ENCODE data around the gene NOP9. TPM values are rescaled to one million over a fixed set of nuclear protein-coding genes. Genes with fewer than 3 reads are reported as not detected.
"Not testable (repeated sequence)": the region's sequence is repeated elsewhere in the genome, so short reads cannot be mapped to it uniquely, and the experiment has no call there.

NOP9 gene
- total RNA-seq, 1 experiment from 2014 or later = 33.0 TPM

DNA sequence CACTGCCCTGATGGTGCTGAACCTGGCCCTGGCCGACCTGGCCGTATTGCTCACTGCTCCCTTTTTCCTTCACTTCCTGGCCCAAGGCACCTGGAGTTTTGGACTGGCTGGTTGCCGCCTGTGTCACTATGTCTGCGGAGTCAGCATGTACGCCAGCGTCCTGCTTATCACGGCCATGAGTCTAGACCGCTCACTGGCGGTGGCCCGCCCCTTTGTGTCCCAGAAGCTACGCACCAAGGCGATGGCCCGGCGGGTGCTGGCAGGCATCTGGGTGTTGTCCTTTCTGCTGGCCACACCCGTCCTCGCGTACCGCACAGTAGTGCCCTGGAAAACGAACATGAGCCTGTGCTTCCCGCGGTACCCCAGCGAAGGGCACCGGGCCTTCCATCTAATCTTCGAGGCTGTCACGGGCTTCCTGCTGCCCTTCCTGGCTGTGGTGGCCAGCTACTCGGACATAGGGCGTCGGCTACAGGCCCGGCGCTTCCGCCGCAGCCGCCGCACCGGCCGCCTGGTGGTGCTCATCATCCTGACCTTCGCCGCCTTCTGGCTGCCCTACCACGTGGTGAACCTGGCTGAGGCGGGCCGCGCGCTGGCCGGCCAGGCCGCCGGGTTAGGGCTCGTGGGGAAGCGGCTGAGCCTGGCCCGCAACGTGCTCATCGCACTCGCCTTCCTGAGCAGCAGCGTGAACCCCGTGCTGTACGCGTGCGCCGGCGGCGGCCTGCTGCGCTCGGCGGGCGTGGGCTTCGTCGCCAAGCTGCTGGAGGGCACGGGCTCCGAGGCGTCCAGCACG lies 16.4 kb downstream of the NOP9 start:
- DNase-seq = no peak
- no peak overlapping the region for H3K27ac ChIP-seq
- H3K27me3 ChIP-seq = no peaks in the 10 kb centered on the region
- H3K36me3 ChIP-seq = no peaks in the 10 kb centered on the region
- H3K4me1 ChIP-seq = no peaks in the 10 kb centered on the region
- no peak overlapping the region for H3K4me3 ChIP-seq
- H3K9me3 ChIP-seq (replicated peaks) = no peaks in the 10 kb centered on the region

- DNase-seq = no peak
- Histone ChIP-seq H3K27me3 (no peaks in the 10 kb centered on the region), H3K4me3 (no peak overlapping the region), H3K9me3 (replicated peaks) (no peaks in the 10 kb centered on the region), H3K4me1 (no peaks in the 10 kb centered on the region), H3K27ac (no peak overlapping the region), H3K36me3 (no peaks in the 10 kb centered on the region)
These were observed 16.9 kb downstream of the NOP9 start for GRCh38 chr14:24316597-24316950.

- 0 out of 2 replicates have a peak, but pooled peaks cover 4% of the 10 kb centered on the region for H3K27me3 ChIP-seq
- H3K36me3 ChIP-seq = no peaks in the 10 kb centered on the region
- H3K9me3 ChIP-seq (replicated peaks) = no peaks in the 10 kb centered on the region
- no peak overlapping the region for H3K27ac ChIP-seq
- no peaks in the 10 kb centered on the region for H3K4me1 ChIP-seq
- no peak for DNase-seq
- H3K4me3 ChIP-seq = no peak overlapping the region
These were observed 17.7 kb downstream of the NOP9 start for GRCh38 chr14:24317141-24317928.

DNA sequence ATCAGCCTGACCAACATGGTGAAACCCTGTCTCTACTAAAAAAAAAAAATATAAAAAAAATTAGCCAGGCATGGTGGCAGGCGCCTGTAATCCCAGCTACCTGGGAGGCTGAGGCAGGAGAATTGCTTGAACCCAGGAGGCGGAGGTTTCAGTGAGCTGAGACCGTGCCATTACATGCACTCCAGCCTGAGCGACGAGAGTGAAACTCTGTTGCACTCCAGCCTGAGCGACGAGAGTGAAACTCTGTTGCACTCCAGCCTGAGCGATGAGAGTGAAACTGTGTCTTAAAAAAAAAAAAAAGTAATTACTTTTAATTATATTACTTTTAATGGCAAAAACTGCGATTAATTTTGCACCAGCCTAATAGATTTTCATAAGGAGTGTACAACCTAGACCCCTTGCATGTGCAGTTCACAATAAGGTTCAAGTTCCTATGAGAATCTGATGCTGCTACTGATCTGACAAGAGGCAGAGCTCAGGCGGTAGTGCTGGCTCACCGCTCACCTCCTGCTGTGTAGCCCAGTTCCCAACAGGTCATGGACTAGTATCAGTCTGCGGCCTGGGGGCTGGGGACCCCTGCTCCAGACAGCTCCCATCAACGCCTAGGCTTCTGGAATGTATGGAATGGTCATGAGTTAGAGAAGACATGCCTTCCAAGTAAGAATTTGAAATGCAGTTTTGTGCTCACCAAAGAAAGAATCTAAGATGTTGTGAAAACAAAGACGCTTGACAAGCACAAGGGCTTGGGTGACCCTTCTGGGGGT lies 21.7 kb downstream of the NOP9 start:
- no peak overlapping the region for H3K27ac ChIP-seq
- H3K36me3 ChIP-seq = no peaks in the 10 kb centered on the region
- no peak for DNase-seq
- H3K4me3 ChIP-seq = no peak overlapping the region
- no peaks in the 10 kb centered on the region for H3K4me1 ChIP-seq
- H3K27me3 ChIP-seq = peaks cover 20% of the 10 kb centered on the region
- H3K9me3 ChIP-seq (replicated peaks) = no peaks in the 10 kb centered on the region

DNA sequence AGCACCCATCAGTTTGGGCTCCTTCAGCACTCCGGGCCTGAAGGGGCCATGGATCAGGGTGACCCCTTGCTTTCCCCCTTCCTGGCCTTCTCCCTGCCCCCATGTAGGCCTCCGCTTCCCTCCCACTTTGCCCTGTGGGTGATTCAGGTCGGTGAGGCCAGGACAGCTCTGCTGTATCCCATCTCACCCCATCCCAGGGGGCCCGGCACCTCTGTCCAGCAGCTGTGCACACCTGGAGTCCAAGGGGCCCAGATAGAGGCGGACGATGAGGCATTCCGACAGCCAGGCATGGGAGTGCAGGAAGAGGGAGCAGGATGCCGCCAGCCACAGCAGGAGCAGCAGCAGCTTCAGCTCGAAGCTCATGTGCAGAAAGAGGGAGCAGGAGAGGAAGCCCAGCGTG lies 23.0 kb downstream of the NOP9 start:
- no peaks in the 10 kb centered on the region for H3K9me3 ChIP-seq (replicated peaks)
- H3K4me1 ChIP-seq = no peaks in the 10 kb centered on the region
- no peak overlapping the region for H3K4me3 ChIP-seq
- H3K27me3 ChIP-seq = peaks cover 20% of the 10 kb centered on the region
- H3K36me3 ChIP-seq = no peaks in the 10 kb centered on the region
- no peak overlapping the region for H3K27ac ChIP-seq
- no peak for DNase-seq

DNA sequence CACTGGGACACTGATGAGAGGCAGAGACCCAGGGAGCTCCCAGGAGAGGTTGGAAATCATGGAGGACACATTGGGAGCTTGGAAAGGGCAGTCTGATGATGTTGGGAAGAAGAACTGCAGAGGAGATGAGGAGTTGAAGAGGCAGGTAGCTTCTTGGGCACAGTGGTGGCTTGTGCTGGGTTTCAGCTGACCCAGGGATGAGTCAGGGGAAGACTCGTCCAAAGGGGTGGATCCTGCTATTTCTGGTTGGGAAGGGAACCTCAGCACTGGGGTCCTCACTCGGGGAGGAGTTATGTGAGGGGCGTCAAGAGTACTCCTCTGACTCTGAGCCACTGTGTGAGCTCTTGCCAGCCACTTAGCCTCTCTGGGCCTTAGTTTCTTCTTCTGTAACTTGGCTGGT lies 23.7 kb downstream of the NOP9 start:
- DNase-seq = no peak
- Histone ChIP-seq H3K27me3 (peaks cover 20% of the 10 kb centered on the region), H3K27ac (no peak overlapping the region), H3K36me3 (no peaks in the 10 kb centered on the region), H3K4me1 (no peaks in the 10 kb centered on the region), H3K9me3 (replicated peaks) (no peaks in the 10 kb centered on the region), H3K4me3 (no peak overlapping the region)

- Histone ChIP-seq H3K4me3 (no peak overlapping the region), H3K9me3 (replicated peaks) (no peaks in the 10 kb centered on the region), H3K36me3 (no peaks in the 10 kb centered on the region), H3K4me1 (no peaks in the 10 kb centered on the region), H3K27ac (no peak overlapping the region), H3K27me3 (peaks cover 20% of the 10 kb centered on the region)
- no peak for DNase-seq
These were observed 24.4 kb downstream of the NOP9 start for GRCh38 chr14:24324024-24324423.

DNA sequence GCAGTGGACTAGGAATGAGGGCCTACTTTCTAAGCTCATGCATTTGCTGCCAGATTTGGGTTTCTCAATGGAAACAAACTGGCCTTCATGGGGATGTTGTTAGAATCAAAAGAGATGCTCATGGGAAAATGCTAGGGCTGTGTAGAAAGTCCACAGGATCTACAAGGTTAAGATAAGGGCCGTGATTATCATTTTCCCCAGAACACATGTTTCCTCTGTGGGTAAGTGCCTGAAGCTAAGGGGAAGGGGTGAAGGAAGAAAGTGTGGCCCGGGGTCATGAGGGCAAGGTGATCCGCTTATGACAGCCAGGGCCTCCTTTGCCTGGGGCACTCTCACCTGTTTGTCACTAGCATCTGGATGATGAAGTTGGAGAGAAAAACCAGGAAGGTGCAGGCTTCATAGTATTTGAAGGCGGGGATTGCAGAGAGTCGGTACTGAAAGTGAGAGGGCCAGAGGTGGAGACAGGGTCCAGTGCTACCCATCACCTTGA lies 25.4 kb downstream of the NOP9 start:
- no peaks in the 10 kb centered on the region for H3K9me3 ChIP-seq (replicated peaks)
- no peak for DNase-seq
- H3K27me3 ChIP-seq = peaks cover 20% of the 10 kb centered on the region
- H3K4me1 ChIP-seq = no peaks in the 10 kb centered on the region
- no peaks in the 10 kb centered on the region for H3K36me3 ChIP-seq
- no peak overlapping the region for H3K4me3 ChIP-seq
- H3K27ac ChIP-seq = no peak overlapping the region

DNA sequence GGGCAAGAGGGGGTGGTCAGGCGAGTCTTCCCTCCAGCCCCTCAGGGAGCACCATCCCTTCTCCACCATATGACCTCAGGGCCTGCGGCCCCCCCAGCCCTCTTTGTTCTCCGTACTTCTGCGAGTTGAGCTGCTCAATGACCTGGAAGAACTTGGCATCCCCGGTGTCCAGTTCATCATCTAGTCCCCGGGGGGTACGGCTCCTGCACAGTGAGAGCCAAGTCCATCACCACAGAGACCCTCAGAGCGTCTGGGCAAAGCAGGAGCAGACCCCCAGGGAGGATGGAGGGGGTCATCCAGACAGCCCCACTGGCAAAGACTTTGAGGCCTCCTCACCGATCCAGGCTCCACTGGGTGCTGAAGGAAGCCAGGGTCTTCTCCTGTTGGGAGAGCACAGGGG lies 26.3 kb downstream of the NOP9 start:
- no peak for DNase-seq

GRCh38 chr14:24327303-24327702 lies 27.7 kb downstream of the NOP9 start:
- no peak overlapping the region for H3K4me3 ChIP-seq
- no peaks in the 10 kb centered on the region for H3K9me3 ChIP-seq (replicated peaks)
- H3K36me3 ChIP-seq = no peaks in the 10 kb centered on the region
- no peaks in the 10 kb centered on the region for H3K4me1 ChIP-seq
- peaks cover 16% of the 10 kb centered on the region for H3K27me3 ChIP-seq
- DNase-seq = no peak
- no peak overlapping the region for H3K27ac ChIP-seq

More for the DNA sequence above, 26.3 kb downstream of the NOP9 start:
- Histone ChIP-seq H3K27me3 (peaks cover 20% of the 10 kb centered on the region), H3K36me3 (no peaks in the 10 kb centered on the region), H3K9me3 (replicated peaks) (no peaks in the 10 kb centered on the region), H3K4me1 (no peaks in the 10 kb centered on the region), H3K27ac (no peak overlapping the region), H3K4me3 (no peak overlapping the region)

GRCh38 chr14:24327914-24328313 lies 28.3 kb downstream of the NOP9 start:
- H3K4me1 ChIP-seq = not testable (repeated sequence)
- DNase-seq = peak; percentile 39 to 42

GRCh38 chr14:24329073-24329663 lies 29.5 kb downstream of the NOP9 start:
- no peak for DNase-seq
- H3K27me3 ChIP-seq = peaks cover 13% of the 10 kb centered on the region
- H3K4me3 ChIP-seq = no peak overlapping the region
- H3K9me3 ChIP-seq (replicated peaks) = no peaks in the 10 kb centered on the region
- no peak overlapping the region for H3K27ac ChIP-seq
- peaks cover 2% of the 10 kb centered on the region; the same call in 1 of the 2 replicates for H3K4me1 ChIP-seq
- H3K36me3 ChIP-seq = no peaks in the 10 kb centered on the region

More at GRCh38 chr14:24327914-24328313, 28.3 kb downstream of the NOP9 start:
- peaks cover 16% of the 10 kb centered on the region for H3K27me3 ChIP-seq
- H3K36me3 ChIP-seq; H3K9me3 ChIP-seq (replicated peaks); H3K27ac ChIP-seq; H3K4me3 ChIP-seq: not testable (repeated sequence)

DNA sequence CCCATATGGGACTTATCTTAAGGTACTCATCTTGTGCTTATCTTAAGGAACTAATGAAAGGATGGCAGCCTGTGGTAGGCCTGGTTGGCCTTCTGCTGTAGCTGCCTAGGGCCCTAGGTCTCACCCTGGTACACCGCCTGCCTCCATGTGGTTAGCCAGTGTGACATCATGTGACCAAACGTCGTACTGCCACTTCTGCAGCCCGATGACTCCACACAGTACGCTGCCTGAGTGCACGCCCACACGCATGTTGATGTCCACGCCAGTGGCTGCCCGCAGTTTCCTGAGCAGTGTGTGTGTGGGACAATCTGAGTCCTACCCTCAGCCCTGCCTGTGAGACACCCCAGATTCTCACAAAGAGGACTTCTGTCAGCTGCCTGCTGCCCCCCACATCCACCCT lies 30.1 kb downstream of the NOP9 start:
- peaks cover 16% of the 10 kb centered on the region for H3K27me3 ChIP-seq
- no peaks in the 10 kb centered on the region for H3K9me3 ChIP-seq (replicated peaks)
- H3K36me3 ChIP-seq = no peaks in the 10 kb centered on the region
- H3K4me3 ChIP-seq = no peak overlapping the region
- peaks cover 2% of the 10 kb centered on the region; the same call in 1 of the 2 replicates for H3K4me1 ChIP-seq
- no peak for DNase-seq
- H3K27ac ChIP-seq = no peak overlapping the region

GRCh38 chr14:24330973-24331674 lies 31.5 kb downstream of the NOP9 start:
- H3K36me3 ChIP-seq = no peaks in the 10 kb centered on the region
- DNase-seq = no peak
- no peak overlapping the region for H3K4me3 ChIP-seq
- peaks cover 7% of the 10 kb centered on the region; the same call in 1 of the 2 replicates for H3K27me3 ChIP-seq
- no peaks in the 10 kb centered on the region for H3K9me3 ChIP-seq (replicated peaks)
- peaks cover 2% of the 10 kb centered on the region; the same call in 1 of the 2 replicates for H3K4me1 ChIP-seq
- H3K27ac ChIP-seq = no peak overlapping the region
